ENCODE results near the gene ALDH9A1.

Gene ALDH9A1

DNA sequence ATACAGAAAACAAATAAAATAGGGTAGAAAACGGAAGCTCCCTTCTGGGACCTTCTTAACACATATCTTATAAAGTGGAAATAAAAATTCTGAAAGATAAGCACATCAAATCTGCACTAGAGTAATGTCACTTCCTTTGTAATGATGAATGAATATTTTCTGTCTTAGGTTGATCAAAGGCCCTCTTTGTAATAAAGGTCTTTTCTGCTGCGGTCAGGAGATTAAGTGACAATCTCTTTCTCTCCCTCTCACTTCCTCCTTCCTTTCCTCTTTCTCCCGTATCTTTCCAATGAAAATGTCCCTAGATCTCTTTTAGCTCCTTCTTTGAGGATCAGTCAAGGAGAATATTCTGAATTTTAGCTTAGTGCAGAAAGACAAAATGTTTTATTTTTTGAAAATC, 36.5 kb upstream of the ALDH9A1 start:
- H4K20me1 ChIP-seq (ENCODE audit: control insufficient read depth, insufficient read depth, low read depth, low read length): peaks cover 9% of the 10 kb centered on the region; the same call in 1 of the 2 replicates
- H3F3A ChIP-seq (ENCODE audit: control insufficient read depth, insufficient read depth): 0 out of 2 replicates have a peak, but pooled peaks cover 2% of the 10 kb centered on the region
- peaks cover 10% of the 10 kb centered on the region for H3K79me2 ChIP-seq (ENCODE audit: control insufficient read depth, low read length)
- H3K27ac ChIP-seq (ENCODE audit: low read depth, low read length): no peak overlapping the region
- no peak for TF ChIP-seq EZH2phosphoT487 (IDR thresholded peaks at IDR 0.05; ENCODE audit: borderline replicate concordance, low read length)
- TF ChIP-seq, protein P1, sequence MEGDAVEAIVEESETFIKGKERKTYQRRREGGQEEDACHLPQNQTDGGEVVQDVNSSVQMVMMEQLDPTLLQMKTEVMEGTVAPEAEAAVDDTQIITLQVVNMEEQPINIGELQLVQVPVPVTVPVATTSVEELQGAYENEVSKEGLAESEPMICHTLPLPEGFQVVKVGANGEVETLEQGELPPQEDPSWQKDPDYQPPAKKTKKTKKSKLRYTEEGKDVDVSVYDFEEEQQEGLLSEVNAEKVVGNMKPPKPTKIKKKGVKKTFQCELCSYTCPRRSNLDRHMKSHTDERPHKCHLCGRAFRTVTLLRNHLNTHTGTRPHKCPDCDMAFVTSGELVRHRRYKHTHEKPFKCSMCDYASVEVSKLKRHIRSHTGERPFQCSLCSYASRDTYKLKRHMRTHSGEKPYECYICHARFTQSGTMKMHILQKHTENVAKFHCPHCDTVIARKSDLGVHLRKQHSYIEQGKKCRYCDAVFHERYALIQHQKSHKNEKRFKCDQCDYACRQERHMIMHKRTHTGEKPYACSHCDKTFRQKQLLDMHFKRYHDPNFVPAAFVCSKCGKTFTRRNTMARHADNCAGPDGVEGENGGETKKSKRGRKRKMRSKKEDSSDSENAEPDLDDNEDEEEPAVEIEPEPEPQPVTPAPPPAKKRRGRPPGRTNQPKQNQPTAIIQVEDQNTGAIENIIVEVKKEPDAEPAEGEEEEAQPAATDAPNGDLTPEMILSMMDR (IDR thresholded peaks at IDR 0.05; ENCODE audit: low read depth, low read length, poor library complexity, severe bottlenecking): no peak
- no peaks in the 10 kb centered on the region for H3K9me2 ChIP-seq (replicated peaks; ENCODE audit: control insufficient read depth, low read length)
- H3K4me1 ChIP-seq (ENCODE audit: control insufficient read depth, low read length): peaks cover 23% of the 10 kb centered on the region
- H3K4me3 ChIP-seq (ENCODE audit: low read length): no peak overlapping the region
- no peaks in the 10 kb centered on the region for H3K27me3 ChIP-seq (ENCODE audit: control insufficient read depth, low read length)
- H3K4me2 ChIP-seq (ENCODE audit: low read length): no peak overlapping the region
- H3K9me3 ChIP-seq (ENCODE audit: control insufficient read depth, insufficient read depth, low read length): no peaks in the 10 kb centered on the region
- H3K36me3 ChIP-seq (ENCODE audit: control insufficient read depth, low read length): peaks cover 38% of the 10 kb centered on the region

DNA sequence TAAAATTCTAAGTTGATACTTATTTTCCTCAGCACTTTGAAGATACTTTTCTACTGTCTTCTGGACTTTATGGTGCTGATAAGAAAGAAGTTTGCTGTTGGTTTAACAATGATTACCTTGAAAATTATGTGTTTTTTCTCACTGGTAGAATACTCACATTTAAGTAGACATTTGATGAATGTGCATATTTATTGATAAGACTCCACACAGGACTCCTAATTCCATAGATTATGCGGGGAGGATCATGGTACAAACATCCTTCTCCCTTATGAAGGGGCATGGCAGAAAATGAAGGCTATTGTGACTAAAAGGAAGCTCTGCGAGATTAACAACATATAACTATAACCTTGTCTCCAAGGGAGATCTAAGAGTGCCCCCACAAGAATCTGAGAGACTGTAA, 28.5 kb upstream of the ALDH9A1 start:
- H3K36me3 ChIP-seq (ENCODE audit: control insufficient read depth, low read length): peaks cover 15% of the 10 kb centered on the region
- no peaks in the 10 kb centered on the region for H4K20me1 ChIP-seq (ENCODE audit: control insufficient read depth, insufficient read depth, low read depth, low read length)
- H3K4me3 ChIP-seq (ENCODE audit: low read length): no peak overlapping the region
- TF ChIP-seq, protein P1 (IDR thresholded peaks at IDR 0.05; ENCODE audit: low read depth, low read length, poor library complexity, severe bottlenecking): no peak
- no peak for TF ChIP-seq EZH2phosphoT487 (IDR thresholded peaks at IDR 0.05; ENCODE audit: borderline replicate concordance, low read length)
- H3K4me2 ChIP-seq (ENCODE audit: low read length): no peak overlapping the region
- H3K79me2 ChIP-seq (ENCODE audit: control insufficient read depth, low read length): no peaks in the 10 kb centered on the region
- no peaks in the 10 kb centered on the region for H3F3A ChIP-seq (ENCODE audit: control insufficient read depth, insufficient read depth)
- no peaks in the 10 kb centered on the region for H3K27me3 ChIP-seq (ENCODE audit: control insufficient read depth, low read length)
- H3K9me3 ChIP-seq (ENCODE audit: control insufficient read depth, insufficient read depth, low read length): no peaks in the 10 kb centered on the region
- no peaks in the 10 kb centered on the region for H3K4me1 ChIP-seq (ENCODE audit: control insufficient read depth, low read length)
- no peak overlapping the region for H3K27ac ChIP-seq (ENCODE audit: low read depth, low read length)
- no peaks in the 10 kb centered on the region for H3K9me2 ChIP-seq (replicated peaks; ENCODE audit: control insufficient read depth, low read length)

DNA sequence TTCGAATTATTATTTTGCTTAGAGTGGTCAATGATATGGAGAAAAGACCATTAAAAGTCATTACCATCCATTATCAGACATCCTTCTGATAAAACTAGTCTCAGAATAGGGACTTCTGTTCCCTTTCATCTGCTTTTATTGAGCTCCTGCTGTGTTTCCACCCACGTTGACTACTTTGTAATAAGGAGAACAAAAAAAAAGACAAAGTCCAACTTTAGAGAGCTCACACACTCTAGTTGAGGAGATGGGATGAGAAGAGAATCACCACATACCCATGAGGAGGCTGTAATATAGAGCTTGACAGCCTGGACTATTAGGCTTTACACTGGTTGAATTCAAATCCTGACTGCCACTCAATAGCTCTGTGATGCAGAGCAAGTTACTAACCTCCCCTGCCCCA, 27.8 kb upstream of the ALDH9A1 start:
- no peak overlapping the region for H3K4me3 ChIP-seq (ENCODE audit: low read length)
- no peaks in the 10 kb centered on the region for H3K9me2 ChIP-seq (replicated peaks; ENCODE audit: control insufficient read depth, low read length)
- no peak for TF ChIP-seq EZH2phosphoT487 (IDR thresholded peaks at IDR 0.05; ENCODE audit: borderline replicate concordance, low read length)
- TF ChIP-seq, protein P1 (IDR thresholded peaks at IDR 0.05; ENCODE audit: low read depth, low read length, poor library complexity, severe bottlenecking): no peak
- no peaks in the 10 kb centered on the region for H3K9me3 ChIP-seq (ENCODE audit: control insufficient read depth, insufficient read depth, low read length)
- H4K20me1 ChIP-seq (ENCODE audit: control insufficient read depth, insufficient read depth, low read depth, low read length): no peaks in the 10 kb centered on the region
- no peaks in the 10 kb centered on the region for H3K79me2 ChIP-seq (ENCODE audit: control insufficient read depth, low read length)
- H3F3A ChIP-seq (ENCODE audit: control insufficient read depth, insufficient read depth): no peaks in the 10 kb centered on the region
- no peak overlapping the region for H3K27ac ChIP-seq (ENCODE audit: low read depth, low read length)
- H3K27me3 ChIP-seq (ENCODE audit: control insufficient read depth, low read length): no peaks in the 10 kb centered on the region
- H3K4me2 ChIP-seq (ENCODE audit: low read length): no peak overlapping the region
- H3K4me1 ChIP-seq (ENCODE audit: control insufficient read depth, low read length): no peaks in the 10 kb centered on the region
- peaks cover 15% of the 10 kb centered on the region for H3K36me3 ChIP-seq (ENCODE audit: control insufficient read depth, low read length)

All from DOHH2 (cell line).